Choroid plexus epithelial cell (primary cell): ENCODE measurements around the gene GALNT1.

Experiments
- DNase-seq: peaks from one replicate; pipeline ENCODE4 v3.0.0-alpha.2; 2010; ENCODE audit warnings: low read depth
- H3K4me3 ChIP-seq: 2 replicates; pipeline ENCODE4 v1.5.1; 2011; ENCODE audit warnings: low read depth, mild to moderate bottlenecking, control low read depth, low read length, moderate library complexity
- TF ChIP-seq, protein P1 (sequence below): conservative IDR thresholded peaks from 2 replicates; pipeline ENCODE4 v1.5.1; 2011; ENCODE audit warnings: low read depth, mild to moderate bottlenecking, control low read depth, inconsistent platforms, low read length, moderate library complexity

Gene GALNT1

DNA sequence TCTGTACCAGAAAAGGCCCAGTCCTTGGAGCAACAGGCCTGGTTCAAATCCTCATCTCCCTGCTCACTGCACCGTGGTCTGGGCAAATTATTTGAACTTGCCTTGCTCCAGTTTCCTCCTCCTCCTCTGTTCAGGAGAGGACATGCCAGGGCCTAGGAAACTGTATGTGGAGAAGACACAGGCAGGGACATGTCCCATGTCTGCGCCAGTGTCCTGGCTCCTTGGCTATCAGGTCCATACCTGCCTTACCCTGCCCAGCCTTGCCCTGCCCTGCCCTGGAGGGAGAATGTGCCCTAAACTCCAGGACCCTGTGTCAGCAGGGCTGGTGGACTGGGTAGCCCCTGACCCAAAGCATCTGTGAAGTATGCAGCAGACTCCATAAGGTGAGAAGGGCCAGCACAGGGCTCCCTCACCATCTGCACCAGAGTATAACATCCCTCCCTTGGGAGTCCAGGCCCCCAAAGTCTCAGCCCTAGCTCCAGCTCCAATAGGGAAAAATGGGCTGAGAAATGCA is 165.3 kb downstream of the GALNT1 start:
- no peak overlapping the region for H3K4me3 ChIP-seq
- DNase-seq = no peak
- TF ChIP-seq, protein P1, sequence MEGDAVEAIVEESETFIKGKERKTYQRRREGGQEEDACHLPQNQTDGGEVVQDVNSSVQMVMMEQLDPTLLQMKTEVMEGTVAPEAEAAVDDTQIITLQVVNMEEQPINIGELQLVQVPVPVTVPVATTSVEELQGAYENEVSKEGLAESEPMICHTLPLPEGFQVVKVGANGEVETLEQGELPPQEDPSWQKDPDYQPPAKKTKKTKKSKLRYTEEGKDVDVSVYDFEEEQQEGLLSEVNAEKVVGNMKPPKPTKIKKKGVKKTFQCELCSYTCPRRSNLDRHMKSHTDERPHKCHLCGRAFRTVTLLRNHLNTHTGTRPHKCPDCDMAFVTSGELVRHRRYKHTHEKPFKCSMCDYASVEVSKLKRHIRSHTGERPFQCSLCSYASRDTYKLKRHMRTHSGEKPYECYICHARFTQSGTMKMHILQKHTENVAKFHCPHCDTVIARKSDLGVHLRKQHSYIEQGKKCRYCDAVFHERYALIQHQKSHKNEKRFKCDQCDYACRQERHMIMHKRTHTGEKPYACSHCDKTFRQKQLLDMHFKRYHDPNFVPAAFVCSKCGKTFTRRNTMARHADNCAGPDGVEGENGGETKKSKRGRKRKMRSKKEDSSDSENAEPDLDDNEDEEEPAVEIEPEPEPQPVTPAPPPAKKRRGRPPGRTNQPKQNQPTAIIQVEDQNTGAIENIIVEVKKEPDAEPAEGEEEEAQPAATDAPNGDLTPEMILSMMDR = no peak

DNA sequence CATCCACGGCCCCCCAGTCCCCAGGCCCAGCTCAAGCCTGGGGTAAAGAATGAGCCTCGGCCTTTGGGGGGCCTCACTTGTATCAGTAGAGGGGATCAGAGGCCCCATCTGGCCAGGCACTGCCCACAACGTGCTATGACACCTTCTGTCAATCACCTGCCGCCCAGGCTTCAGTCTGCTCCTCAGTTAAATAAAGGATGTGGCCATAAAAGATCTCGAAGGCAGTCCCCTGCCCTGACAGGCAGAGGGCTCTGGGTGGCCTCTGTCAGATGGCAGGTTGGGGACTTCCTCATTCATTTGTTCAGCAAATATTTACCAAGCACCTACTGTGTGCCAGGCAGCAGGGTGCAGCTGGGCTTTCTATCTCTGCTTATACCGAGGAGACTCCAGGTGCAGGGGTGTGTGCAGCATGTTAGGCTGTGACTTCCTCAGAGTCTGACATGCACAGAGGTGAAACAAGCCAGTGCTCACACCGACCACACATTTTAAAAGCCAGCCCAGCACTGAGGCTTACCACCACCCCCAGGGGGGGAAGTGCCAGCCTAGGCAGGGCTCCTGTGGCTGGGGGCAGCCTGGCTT is 166.4 kb downstream of the GALNT1 start:
- TF ChIP-seq, protein P1 = no peak
- no peak for DNase-seq
- no peak overlapping the region for H3K4me3 ChIP-seq

DNA sequence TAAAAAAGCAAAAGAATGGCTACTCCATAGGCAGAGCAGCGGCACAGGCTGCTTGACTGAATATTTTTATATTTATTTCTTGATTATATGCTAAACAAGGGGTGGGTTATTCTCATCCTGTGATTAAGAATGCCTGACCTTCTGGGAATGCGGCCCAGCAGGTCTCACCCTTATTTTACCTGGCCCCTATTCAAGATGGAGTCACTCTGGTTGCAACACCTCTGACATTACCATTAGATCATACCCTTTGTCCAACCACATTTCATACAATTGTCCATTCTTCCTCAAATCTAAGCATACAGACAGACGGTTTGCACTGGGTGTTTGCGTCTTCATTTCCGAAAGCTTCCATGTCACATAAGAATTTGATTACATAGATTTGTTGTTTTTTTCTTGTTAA is 168.2 kb downstream of the GALNT1 start:
- TF ChIP-seq, protein P1 = no peak
- no peak for DNase-seq

DNA sequence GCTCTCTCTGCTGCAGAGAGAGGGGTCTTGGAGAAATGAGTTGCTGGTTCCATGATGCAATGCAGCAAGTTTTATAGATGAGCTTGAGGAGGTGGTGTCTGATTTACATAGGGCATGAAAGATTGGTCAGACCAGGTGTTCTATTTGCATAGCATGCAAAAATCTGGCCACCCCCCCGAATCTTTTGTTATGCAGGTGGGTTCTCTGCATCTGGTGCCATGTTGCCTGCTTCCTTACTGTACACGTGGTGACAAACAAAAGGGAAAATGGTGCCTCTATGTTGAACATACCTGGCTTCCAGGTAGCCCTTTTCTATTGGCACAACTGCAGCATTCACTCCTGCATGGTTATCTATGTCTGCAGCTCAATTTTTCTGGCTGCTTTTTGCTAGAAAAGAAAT is 169.4 kb downstream of the GALNT1 start:
- TF ChIP-seq, protein P1 = no peak
- no peak overlapping the region for H3K4me3 ChIP-seq

More for the DNA sequence above, 168.2 kb downstream of the GALNT1 start:
- H3K4me3 ChIP-seq = no peak overlapping the region

DNA sequence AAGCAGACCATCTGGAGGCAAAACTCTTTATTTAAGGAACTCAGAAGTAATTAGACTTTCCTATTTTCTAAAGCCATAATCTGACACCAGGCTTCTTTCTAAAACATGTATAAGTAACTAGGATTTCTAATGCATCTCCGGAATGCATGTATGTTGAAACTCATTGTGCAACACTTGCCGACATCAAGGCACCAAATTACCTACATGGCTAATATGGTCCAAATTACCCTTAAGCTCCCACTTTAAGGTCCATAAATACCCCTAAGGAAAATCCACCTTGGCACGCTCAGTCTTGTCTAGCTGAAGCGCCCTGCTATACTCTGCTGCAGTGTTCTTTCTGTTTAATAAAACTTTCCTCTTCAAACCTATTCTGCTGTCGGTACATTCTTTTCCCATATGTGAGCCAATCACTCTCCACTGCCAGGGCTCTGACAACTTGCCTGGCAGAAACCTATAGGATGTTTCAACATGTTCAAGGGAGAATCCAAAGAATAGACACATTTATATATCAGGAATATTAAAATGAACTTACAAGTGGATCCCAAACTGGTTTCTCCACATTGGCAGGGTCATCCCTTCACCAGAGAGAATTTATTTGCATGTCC is 171.9 kb downstream of the GALNT1 start:
- no peak overlapping the region for H3K4me3 ChIP-seq
- TF ChIP-seq, protein P1 = no peak
- no peak for DNase-seq

More for the DNA sequence above, 169.4 kb downstream of the GALNT1 start:
- DNase-seq = no peak

DNA sequence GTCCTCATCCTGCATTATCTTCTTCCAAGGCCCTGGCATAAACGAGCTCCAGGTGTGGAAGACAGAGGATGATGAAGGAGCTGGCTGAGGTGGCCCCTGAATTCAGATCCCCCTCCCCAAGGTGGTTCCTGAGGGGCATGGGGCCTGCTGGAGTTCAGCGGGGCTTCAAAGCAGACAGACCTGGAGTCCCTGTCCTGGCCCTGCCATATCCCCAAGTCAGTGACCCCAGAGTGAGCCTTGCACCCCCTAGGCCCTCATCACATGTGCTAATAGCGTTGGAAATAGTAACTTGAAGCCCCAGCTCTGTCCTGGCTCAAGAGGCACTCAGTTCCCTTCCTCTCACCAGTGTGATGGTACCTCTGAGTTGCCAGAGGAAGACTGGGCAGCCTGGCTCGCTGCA is 172.9 kb downstream of the GALNT1 start:
- DNase-seq = no peak
- no peak overlapping the region for H3K4me3 ChIP-seq
- TF ChIP-seq, protein P1 = no peak

DNA sequence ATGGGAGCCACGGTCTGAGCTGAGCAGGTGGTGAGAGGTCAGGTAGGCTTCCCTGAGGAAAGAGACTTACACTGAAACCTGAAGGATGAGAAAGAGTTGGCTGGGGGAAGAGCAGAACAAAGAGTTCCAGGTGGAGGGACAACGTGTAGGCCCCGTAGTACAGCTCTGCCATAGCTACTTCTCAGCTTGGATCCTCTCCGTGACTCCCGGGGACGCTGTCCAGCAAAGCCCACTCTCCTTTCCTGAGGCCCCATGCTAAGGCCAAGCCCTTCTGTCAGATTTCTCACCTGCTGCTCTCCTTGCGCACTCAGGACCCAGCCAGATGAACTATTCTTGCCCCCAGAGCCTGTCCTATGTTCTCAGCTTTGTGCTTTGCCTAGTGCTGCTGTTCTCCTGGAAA is 173.8 kb downstream of the GALNT1 start:
- no peak for DNase-seq
- TF ChIP-seq, protein P1 = no peak
- H3K4me3 ChIP-seq = no peak overlapping the region
